SK-N-SH (cell line): Measurements from ENCODE around the gene BICD2. TPM values are rescaled to one million over a fixed set of nuclear protein-coding genes. Genes with fewer than 3 reads are reported as not detected.

Experiments
- CTCF ChIA-PET: fragments of 300-600, 350-600 bp; formaldehyde crosslinking; extraction: SDS; loops from one replicate; lab custom pipeline; 2021; lab: Yijun Ruan, JAX
- POLR2A ChIA-PET: fragments of 350-600 bp; sonication (Branson Sonifier 250); formaldehyde crosslinking; extraction: SDS; loops from one replicate; lab custom pipeline; 2020; ENCODE audit warnings: antibody characterized with exemption, inconsistent platforms; lab: Yijun Ruan, JAX
- DNase-seq: peaks from one replicate; pipeline ENCODE4 v3.0.0; 2012
- H2AFZ ChIP-seq: fragments of 200-600 bp; sonication (generic); 2 replicates; pipeline ENCODE4 v1.8.1; 2016; ENCODE audit warnings: antibody characterized with exemption, mild to moderate bottlenecking, low read depth
- H3F3A ChIP-seq: fragments of 200-600 bp; sonication (generic); replicated peaks from 2 replicates; pipeline ENCODE3; 2016; ENCODE audit warnings: antibody characterized with exemption, mild to moderate bottlenecking; ENCODE audit not compliant: insufficient read depth
- H3K27ac ChIP-seq, 2 experiments: fragments of 200-500 bp in 1 of 2; fragments of 200-600 bp in 1 of 2; sonication (Bioruptor generic) in 1 of 2; sonication (generic), shearing (Covaris generic) in 1 of 2; 2 replicates each; pipeline versions ENCODE4 v1.5.1 to v1.6.1; 2014 to 2016; ENCODE audit warnings: low read depth in 2 of 2, inconsistent platforms in 1 of 2, low read length in 1 of 2, mild to moderate bottlenecking in 1 of 2, mixed read lengths in 1 of 2
- H3K27me3 ChIP-seq: fragments of 200-600 bp; sonication (generic), shearing (Covaris generic); 2 replicates; pipeline ENCODE4 v1.6.1; 2016; ENCODE audit warnings: mixed run types; ENCODE audit not compliant: insufficient read depth
- H3K36me3 ChIP-seq, 2 experiments: fragments of 200-500 bp in 1 of 2; fragments of 200-600 bp in 1 of 2; sonication (Bioruptor generic) in 1 of 2; sonication (generic) in 1 of 2; replicated peaks in 1 of 2; 2 replicates each; pipeline versions ENCODE3 to v1.5.1; 2014 to 2016; ENCODE audit warnings: low read length in 1 of 2, mild to moderate bottlenecking in 1 of 2; ENCODE audit not compliant: insufficient read depth in 2 of 2, control insufficient read depth in 1 of 2
- H3K4me1 ChIP-seq, 2 experiments: fragments of 200-500 bp in 1 of 2; fragments of 200-600 bp in 1 of 2; sonication (Bioruptor generic) in 1 of 2; sonication (generic), shearing (Covaris generic) in 1 of 2; 2 replicates each; pipeline versions ENCODE4 v1.5.1 to v1.6.1; 2014 to 2016; ENCODE audit warnings: low read depth in 1 of 2, low read length in 1 of 2, mixed run types in 1 of 2; ENCODE audit not compliant: insufficient read depth in 2 of 2, control insufficient read depth in 1 of 2
- H3K4me2 ChIP-seq: fragments of 200-600 bp; sonication (generic), shearing (Covaris generic); 2 replicates; pipeline ENCODE4 v1.6.1; 2017; ENCODE audit warnings: mixed run types
- H3K4me3 ChIP-seq, 2 experiments: fragments of 200-500 bp in 1 of 2; fragments of 200-600 bp in 1 of 2; sonication (Bioruptor generic) in 1 of 2; sonication (generic), shearing (Covaris generic) in 1 of 2; 2 replicates each; pipeline versions ENCODE4 v1.5.1 to v1.8.1; 2014 to 2016; ENCODE audit warnings: low read depth in 2 of 2, inconsistent platforms in 1 of 2, low read length in 1 of 2, mild to moderate bottlenecking in 1 of 2, mixed read lengths in 1 of 2, moderate library complexity in 1 of 2
- H3K79me2 ChIP-seq: fragments of 200-600 bp; sonication (generic); 2 replicates; pipeline ENCODE4 v1.8.1; 2017; ENCODE audit warnings: mild to moderate bottlenecking; ENCODE audit not compliant: insufficient read depth
- H3K9ac ChIP-seq: fragments of 200-600 bp; sonication (generic); 2 replicates; pipeline ENCODE4 v1.6.1; 2017; ENCODE audit warnings: mixed run types
- H3K9me2 ChIP-seq: fragments of 200-600 bp; sonication (generic); 2 replicates; pipeline ENCODE4 v1.6.1; 2017; ENCODE audit warnings: mixed run types
- H3K9me3 ChIP-seq: fragments of 200-600 bp; sonication (generic); 2 replicates; pipeline ENCODE4 v1.6.1; 2017; ENCODE audit warnings: mixed run types, mild to moderate bottlenecking, moderate library complexity
- H4K20me1 ChIP-seq: fragments of 200-600 bp; sonication (generic); 2 replicates; pipeline ENCODE4 v1.6.1; 2017; ENCODE audit warnings: mild to moderate bottlenecking, mixed run types; ENCODE audit not compliant: insufficient read depth
- ELF1 ChIP-seq: IDR thresholded peaks from 2 replicates; pipeline ENCODE4 v1.4.0; 2012
- EP300 ChIP-seq, 2 experiments: IDR thresholded peaks; 2 replicates each; pipeline versions ENCODE4 v1.4.0 to v1.6.1; 2012; ENCODE audit warnings: borderline replicate concordance in 1 of 2, low read depth in 1 of 2, low read length in 1 of 2
- EZH2phosphoT487 ChIP-seq: fragments of 200-600 bp; sonication (generic); IDR thresholded peaks from 2 replicates; pipeline ENCODE4 v1.6.1; 2017; ENCODE audit warnings: low read depth, mixed run types, mild to moderate bottlenecking, antibody characterized with exemption, moderate library complexity, borderline replicate concordance
- FOXM1 ChIP-seq: IDR thresholded peaks from 2 replicates; pipeline ENCODE4 v1.4.0; 2012; ENCODE audit warnings: low read depth, mild to moderate bottlenecking
- MXI1 ChIP-seq: IDR thresholded peaks from 2 replicates; pipeline ENCODE4 v1.6.1; 2012; ENCODE audit warnings: mild to moderate bottlenecking, low read depth, low read length, improper control_type of control experiment
- POLR2AphosphoS5 ChIP-seq: IDR thresholded peaks from 2 replicates; pipeline ENCODE4 v1.6.1; 2012; ENCODE audit warnings: low read depth, low read length
- RAD21 ChIP-seq: IDR thresholded peaks from 2 replicates; pipeline ENCODE4 v1.6.1; 2012; ENCODE audit warnings: mild to moderate bottlenecking, low read length
- REST ChIP-seq: IDR thresholded peaks from 2 replicates; pipeline ENCODE4 v1.6.1; 2012; ENCODE audit warnings: mild to moderate bottlenecking, low read depth, low read length, moderate library complexity
- TAF1 ChIP-seq: IDR thresholded peaks from 2 replicates; pipeline ENCODE4 v1.6.1; 2012; ENCODE audit warnings: low read depth, mild to moderate bottlenecking, low read length, moderate library complexity, borderline replicate concordance
- TCF12 ChIP-seq: IDR thresholded peaks from 2 replicates; pipeline ENCODE4 v1.4.0; 2012
- YY1 ChIP-seq: IDR thresholded peaks from 2 replicates; pipeline ENCODE4 v1.4.0; 2012; ENCODE audit warnings: low read depth, mild to moderate bottlenecking
- WGBS: methylation state at CpG from one replicate; pipeline ENCODE4 v1.1.6; 2017; ENCODE audit warnings: low lambda C conversion rate; 5-methylcytosine and 5-hydroxymethylcytosine counted together
- polyA plus RNA-seq, 3 experiments: library from polyadenylated mRNA; depleted of rRNA; stranded (reverse); fragments of >200 nt; gene quantifications; 2 replicates each; pipeline ENCODE4 v1.2.3, GENCODE V29; 2012
- TF ChIP-seq, protein P1 (sequence below): fragments of 150-350 bp; IDR thresholded peaks from 2 replicates; pipeline ENCODE4 v1.6.1; 2017; ENCODE audit warnings: antibody characterized with exemption, low read length, low read depth, borderline replicate concordance

The BICD2 gene
- polyA plus RNA-seq, 1 of the 3 experiments (the other 2 are of a cell fraction): 19.6 TPM

DNA sequence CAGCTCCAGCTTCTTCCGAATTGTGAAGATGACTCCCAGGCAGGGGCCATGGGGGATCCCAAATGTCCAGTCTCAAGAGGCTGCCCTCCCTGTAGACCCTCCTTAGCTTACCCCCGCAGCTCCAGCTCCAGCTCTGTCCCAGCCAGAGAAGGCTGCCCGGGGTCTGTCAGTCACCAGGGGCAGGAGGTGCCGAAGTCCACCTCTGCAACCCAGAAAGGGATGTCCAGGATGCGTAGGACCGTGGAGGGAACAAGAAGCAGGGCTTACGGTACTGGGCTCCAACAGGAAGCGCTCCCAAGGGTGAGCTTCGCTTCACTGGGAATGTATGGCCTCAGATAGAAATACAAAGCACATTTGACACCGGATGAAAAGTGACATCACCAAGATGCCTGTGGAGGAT is 100.7 kb downstream of the BICD2 start:
- Histone ChIP-seq H3K4me1 (peaks cover 0 to 26% of the 10 kb centered on the region in 2 experiments; a peak in 3 of 4 replicates), H3K27me3 (no peaks in the 10 kb centered on the region), H3K36me3 (peaks cover 3 to 28% of the 10 kb centered on the region in 2 experiments), H3K4me2 (no peak overlapping the region), H3K9me2 (no peaks in the 10 kb centered on the region), H3K9me3 (no peaks in the 10 kb centered on the region), H3F3A (no peaks in the 10 kb centered on the region), H3K4me3 (no peak overlapping the region), H2AFZ (no peak overlapping the region), H3K79me2 (peaks cover 96% of the 10 kb centered on the region), H3K27ac (no peak overlapping the region), H3K9ac (no peak overlapping the region), H4K20me1 (peaks cover 44% of the 10 kb centered on the region)
- WGBS: 90% methylated on average over 8 of the region's 10 CpGs
- TF ChIP-seq ELF1: no peak
- TF ChIP-seq YY1: no peak
- no peak for TF ChIP-seq RAD21
- TF ChIP-seq TCF12: no peak
- TF ChIP-seq EZH2phosphoT487: no peak
- no peak for TF ChIP-seq POLR2AphosphoS5
- no peak for TF ChIP-seq MXI1
- TF ChIP-seq, protein P1, sequence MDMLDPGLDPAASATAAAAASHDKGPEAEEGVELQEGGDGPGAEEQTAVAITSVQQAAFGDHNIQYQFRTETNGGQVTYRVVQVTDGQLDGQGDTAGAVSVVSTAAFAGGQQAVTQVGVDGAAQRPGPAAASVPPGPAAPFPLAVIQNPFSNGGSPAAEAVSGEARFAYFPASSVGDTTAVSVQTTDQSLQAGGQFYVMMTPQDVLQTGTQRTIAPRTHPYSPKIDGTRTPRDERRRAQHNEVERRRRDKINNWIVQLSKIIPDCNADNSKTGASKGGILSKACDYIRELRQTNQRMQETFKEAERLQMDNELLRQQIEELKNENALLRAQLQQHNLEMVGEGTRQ: no peak
- no peak for TF ChIP-seq REST
- no peak for TF ChIP-seq TAF1
- ChIA-PET CTCF (interaction anchor here (0.7 kb wide), 1 partner anchor 225 kb away, joined by 3 read pairs; no protein-coding TSS in a partner anchor), POLR2A (no interaction called here)
- DNase-seq: no peak

GRCh38 chr9:92663126-92663525 is 101.5 kb downstream of the BICD2 start:
- 100% methylated on average over 3 of the region's 3 CpGs for WGBS
- Histone ChIP-seq H3K4me1 (peaks cover 0 to 19% of the 10 kb centered on the region in 2 experiments; a peak in 2 of 4 replicates), H3K9me3 (no peaks in the 10 kb centered on the region), H3K9ac (no peak overlapping the region), H2AFZ (no peak overlapping the region), H4K20me1 (peaks cover 44% of the 10 kb centered on the region), H3K9me2 (no peaks in the 10 kb centered on the region), H3K4me3 (no peak overlapping the region), H3K4me2 (no peak overlapping the region), H3F3A (no peaks in the 10 kb centered on the region), H3K27me3 (no peaks in the 10 kb centered on the region), H3K27ac (no peak overlapping the region), H3K36me3 (peaks cover 3 to 33% of the 10 kb centered on the region in 2 experiments), H3K79me2 (peaks cover 96% of the 10 kb centered on the region)
- DNase-seq: no peak
- CTCF ChIA-PET: interaction anchor here (0.7 kb wide), 1 partner anchor 225 kb away, joined by 3 read pairs; no protein-coding TSS in a partner anchor
- no peak for TF ChIP-seq EP300 (IDR thresholded peaks at IDR 0.05; ENCODE audit: borderline replicate concordance in 1 of 2, low read depth in 1 of 2, low read length in 1 of 2)
- TF ChIP-seq FOXM1: no peak
- POLR2A ChIA-PET: no interaction called here
